ENCODE data around the gene SUPT7L. TPM values are rescaled to one million over a fixed set of nuclear protein-coding genes. Genes with fewer than 3 reads are reported as not detected.

SUPT7L gene
- total and polyA plus RNA-seq, 7 donors: 17.1 to 33.8 (median 21.1) TPM

Other genes starting within 250 kb of the SUPT7L start
- 100 to 1,000 TPM in 2 of 4 donors, 10 to 100 TPM in 2; 83.8 to 138 (median 103) TPM for gene NRBP1, start 235.0 kb downstream of the SUPT7L start, total RNA-seq
- gene NRBP1, start 235.0 kb downstream of the SUPT7L start, polyA plus RNA-seq: 100 to 1,000 TPM; 120 to 238 (median 151) TPM
- gene KRTCAP3, start 221.2 kb downstream of the SUPT7L start, total RNA-seq: 1 to 10 TPM in 3 of 4 donors, not detected in 1; 1.5 to 2.2 (median 1.7) TPM
- gene KRTCAP3, start 221.2 kb downstream of the SUPT7L start, polyA plus RNA-seq: 1 to 10 TPM in 1 of 3 donors, under 1 TPM in 2; 0.26 to 1.7 (median 0.39) TPM
- gene IFT172, start 173.9 kb downstream of the SUPT7L start, total RNA-seq: 10 to 100 TPM in 1 of 4 donors, 1 to 10 TPM in 3; 4.4 to 10.1 (median 5.9) TPM
- 1 to 10 TPM; 6.0 to 9.5 (median 7.5) TPM for gene IFT172, start 173.9 kb downstream of the SUPT7L start, polyA plus RNA-seq
- 10 to 100 TPM in 1 of 4 donors, 1 to 10 TPM in 3; 1.9 to 38.1 (median 3.0) TPM for gene FNDC4, start 168.4 kb downstream of the SUPT7L start, total RNA-seq
- gene FNDC4, start 168.4 kb downstream of the SUPT7L start, polyA plus RNA-seq: 10 to 100 TPM in 2 of 3 donors, 1 to 10 TPM in 1; 1.7 to 23.2 (median 10.9) TPM
- 1 to 10 TPM in 1 of 4 donors, not detected in 3; 2.0 TPM for gene GCKR, start 166.8 kb downstream of the SUPT7L start, total RNA-seq
- gene GCKR, start 166.8 kb downstream of the SUPT7L start, polyA plus RNA-seq: 1 to 10 TPM in 1 of 3 donors, under 1 TPM in 2; 0.05 to 1.6 (median 0.51) TPM
- 10 to 100 TPM in 3 of 4 donors, 1 to 10 TPM in 1; 6.0 to 17.0 (median 12.8) TPM for gene ZNF512, start 80.6 kb downstream of the SUPT7L start, total RNA-seq
- gene ZNF512, start 80.6 kb downstream of the SUPT7L start, polyA plus RNA-seq: 1 to 10 TPM; 5.1 to 9.4 (median 9.3) TPM
- 1 to 10 TPM in 3 of 4 donors, under 1 TPM in 1; 0.98 to 4.8 (median 2.6) TPM for gene CCDC121, start 34.6 kb downstream of the SUPT7L start, total RNA-seq
- 10 to 100 TPM in 1 of 3 donors, 1 to 10 TPM in 2; 1.3 to 10.3 (median 1.6) TPM for gene CCDC121, start 34.6 kb downstream of the SUPT7L start, polyA plus RNA-seq
- gene GPN1, start 34.6 kb downstream of the SUPT7L start, total RNA-seq: 10 to 100 TPM; 24.2 to 28.5 (median 26.2) TPM
- gene GPN1, start 34.6 kb downstream of the SUPT7L start, polyA plus RNA-seq: 10 to 100 TPM; 24.8 to 57.1 (median 42.8) TPM
- gene SLC4A1AP, start 275 bp upstream of the SUPT7L start, total RNA-seq: 10 to 100 TPM; 21.1 to 28.4 (median 26.0) TPM
- gene SLC4A1AP, start 275 bp upstream of the SUPT7L start, polyA plus RNA-seq: 10 to 100 TPM; 20.5 to 44.8 (median 28.3) TPM
- gene MRPL33, start 108.1 kb upstream of the SUPT7L start, total RNA-seq: 100 to 1,000 TPM; 200 to 269 (median 257) TPM
- gene MRPL33, start 108.1 kb upstream of the SUPT7L start, polyA plus RNA-seq: 100 to 1,000 TPM; 400 to 716 (median 536) TPM
- 1 to 10 TPM; 3.5 to 4.4 (median 3.8) TPM for gene RBKS, start 226.8 kb upstream of the SUPT7L start, total RNA-seq
- 1 to 10 TPM; 4.1 to 7.3 (median 4.6) TPM for gene RBKS, start 226.8 kb upstream of the SUPT7L start, polyA plus RNA-seq
- 10 to 100 TPM; 48.2 to 74.5 (median 57.2) TPM for gene BABAM2, start 227.1 kb upstream of the SUPT7L start, total RNA-seq
- gene BABAM2, start 227.1 kb upstream of the SUPT7L start, polyA plus RNA-seq: 10 to 100 TPM; 34.2 to 72.4 (median 40.6) TPM

All from psoas muscle (tissue), 7 donors.